Natural killer cell treated with Interleukin-12 subunit alpha and Interleukin-12 subunit beta and Interleukin-15 and Interleukin-18, amount 100 ng/mL, for 72 hours (primary cell): ENCODE measurements around the gene UBALD1. TPM values are rescaled to one million over a fixed set of nuclear protein-coding genes. Genes with fewer than 3 reads are reported as not detected.

Experiments used
- ATAC-seq, 2 donors: fragments of 150-1000 bp; cut with Tn5 transposase in 1 of 2; sonication (Bioruptor Pico), chemical (Tn5 transposase) in 1 of 2; 2 replicates each; pipeline ENCODE4 v1.10.0; 2021
- DNase-seq: peaks from one replicate; pipeline ENCODE4 v3.0.0; 2022; ENCODE audit warnings: low spot score
- H3K27ac Mint-ChIP-seq, 2 donors: 1 replicate in 1 of 2; 2 replicates in 1 of 2; pipeline ENCODE4 v1.8.0; 2022; ENCODE audit warnings: mixed read lengths in 2 of 2, mild to moderate bottlenecking in 1 of 2, moderate library complexity in 1 of 2
- H3K27me3 Mint-ChIP-seq, 2 donors: 1 replicate in 1 of 2; 2 replicates in 1 of 2; pipeline ENCODE4 v1.8.0; 2022; ENCODE audit warnings: mixed read lengths in 2 of 2
- H3K36me3 Mint-ChIP-seq: one replicate; pipeline ENCODE4 v1.8.0; 2022; ENCODE audit warnings: mixed read lengths
- H3K4me1 Mint-ChIP-seq, 2 donors: 1 replicate in 1 of 2; 2 replicates in 1 of 2; pipeline ENCODE4 v1.8.0; 2022; ENCODE audit warnings: low read depth in 2 of 2, mixed read lengths in 2 of 2, mild to moderate bottlenecking in 1 of 2
- H3K4me3 Mint-ChIP-seq: one replicate; pipeline ENCODE4 v1.8.0; 2022; ENCODE audit warnings: mixed read lengths
- H3K9me3 Mint-ChIP-seq: 2 replicates; pipeline ENCODE4 v1.8.0; 2022; ENCODE audit warnings: mixed read lengths
- total RNA-seq, 2 donors: library from RNA; stranded (reverse); gene quantifications; one replicate each; pipeline ENCODE4 v1.2.3, GENCODE V29; 2022

Gene UBALD1
- total RNA-seq, 2 donors from 2014 or later = 17.4 to 27.9 TPM

DNA sequence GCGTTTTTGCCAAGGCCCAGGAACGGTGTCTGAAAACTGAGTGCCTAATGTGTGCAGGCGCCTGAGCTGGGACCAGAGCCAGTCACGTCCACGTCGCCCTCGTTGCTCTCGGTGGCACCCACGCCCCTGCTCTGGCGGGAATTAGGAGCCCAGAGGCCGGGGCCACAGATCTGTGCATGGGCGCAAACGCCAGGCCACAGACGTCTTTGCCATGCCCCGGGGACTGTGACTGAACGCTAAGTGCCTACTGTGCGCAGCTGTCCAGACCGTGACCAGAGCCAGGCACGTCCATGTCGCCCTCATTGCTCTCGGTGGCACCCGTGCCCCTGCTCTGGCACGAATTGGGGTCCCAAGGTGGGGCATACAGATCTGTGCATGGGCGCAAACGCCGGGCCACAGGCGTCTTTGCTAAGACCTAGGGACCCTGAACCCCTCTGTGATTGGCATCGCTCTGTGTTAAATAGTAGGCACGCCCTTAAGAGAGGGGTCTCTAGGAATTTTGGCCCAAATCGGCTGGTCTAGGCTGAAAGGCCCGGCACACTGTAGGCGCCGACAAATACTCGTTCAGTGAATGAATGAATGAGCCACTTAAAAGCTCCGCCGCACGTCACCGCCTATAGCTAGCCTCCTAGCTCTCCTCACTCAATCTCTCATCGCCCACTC, 827 bp upstream of the UBALD1 start:
- peak overlapping the region; percentile 95 for H3K4me3 Mint-ChIP-seq
- ATAC-seq = no peak
- no peaks in the 10 kb centered on the region for H3K27me3 Mint-ChIP-seq
- H3K4me1 Mint-ChIP-seq = peaks cover 14 to 19% of the 10 kb centered on the region in 2 donors
- H3K36me3 Mint-ChIP-seq = no peaks in the 10 kb centered on the region
- DNase-seq = no peak
- H3K27ac Mint-ChIP-seq = peak overlapping the region; percentile 94 to 95
- H3K9me3 Mint-ChIP-seq = no peaks in the 10 kb centered on the region

DNA sequence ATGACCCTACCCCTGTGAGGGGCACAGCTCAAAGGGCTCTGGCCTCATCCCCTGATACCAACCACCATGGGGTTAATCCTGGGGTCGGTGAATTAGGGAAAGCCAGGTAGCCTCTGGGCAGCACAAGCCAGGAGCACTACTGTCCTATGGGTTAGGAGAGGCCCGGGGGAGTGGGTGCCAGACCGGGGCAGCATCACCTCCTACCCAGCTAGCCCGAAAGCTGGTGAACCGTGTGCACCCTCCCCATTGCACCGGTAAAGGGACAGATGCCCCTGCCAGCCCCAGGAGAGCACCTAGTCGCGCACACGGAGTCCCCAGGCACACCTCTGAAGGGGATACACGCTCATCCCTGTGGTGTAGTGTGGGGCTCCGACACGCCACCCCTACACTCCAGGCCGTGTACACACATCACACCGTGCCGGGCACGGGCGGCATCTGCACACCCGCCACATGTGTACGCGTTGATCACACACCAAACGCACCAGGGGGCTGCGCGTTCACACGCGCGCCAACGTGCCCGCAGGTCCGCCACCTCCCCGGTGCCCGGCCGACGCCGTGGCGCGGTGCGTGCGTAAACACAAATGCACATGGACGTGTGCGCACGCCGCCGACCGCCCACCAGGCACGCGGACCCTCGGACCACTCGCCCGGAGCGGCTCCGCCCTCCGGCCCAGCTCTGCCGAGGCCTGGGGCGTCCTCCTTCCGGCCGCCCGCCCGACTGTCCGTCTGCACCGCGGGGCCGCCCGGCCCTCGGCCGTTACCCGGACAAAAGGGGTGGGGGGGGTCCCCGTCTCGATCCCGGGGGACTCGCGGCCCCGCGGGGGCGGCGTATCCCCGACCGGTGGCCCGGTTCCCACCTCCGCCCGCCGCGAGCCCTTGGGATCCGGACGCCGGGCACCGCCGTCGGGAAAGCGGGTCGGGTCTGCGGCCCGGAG, 785 bp downstream of the UBALD1 start:
- no peak for DNase-seq
- ATAC-seq = no peak
- H3K36me3 Mint-ChIP-seq = no peaks in the 10 kb centered on the region
- no peaks in the 10 kb centered on the region for H3K9me3 Mint-ChIP-seq
- peak overlapping the region; percentile 50 for H3K4me3 Mint-ChIP-seq
- H3K27me3 Mint-ChIP-seq = no peaks in the 10 kb centered on the region
- H3K27ac Mint-ChIP-seq = peak overlapping the region in 1 of 2 donors; percentile 94
- peaks cover 14 to 19% of the 10 kb centered on the region in 2 donors for H3K4me1 Mint-ChIP-seq

DNA sequence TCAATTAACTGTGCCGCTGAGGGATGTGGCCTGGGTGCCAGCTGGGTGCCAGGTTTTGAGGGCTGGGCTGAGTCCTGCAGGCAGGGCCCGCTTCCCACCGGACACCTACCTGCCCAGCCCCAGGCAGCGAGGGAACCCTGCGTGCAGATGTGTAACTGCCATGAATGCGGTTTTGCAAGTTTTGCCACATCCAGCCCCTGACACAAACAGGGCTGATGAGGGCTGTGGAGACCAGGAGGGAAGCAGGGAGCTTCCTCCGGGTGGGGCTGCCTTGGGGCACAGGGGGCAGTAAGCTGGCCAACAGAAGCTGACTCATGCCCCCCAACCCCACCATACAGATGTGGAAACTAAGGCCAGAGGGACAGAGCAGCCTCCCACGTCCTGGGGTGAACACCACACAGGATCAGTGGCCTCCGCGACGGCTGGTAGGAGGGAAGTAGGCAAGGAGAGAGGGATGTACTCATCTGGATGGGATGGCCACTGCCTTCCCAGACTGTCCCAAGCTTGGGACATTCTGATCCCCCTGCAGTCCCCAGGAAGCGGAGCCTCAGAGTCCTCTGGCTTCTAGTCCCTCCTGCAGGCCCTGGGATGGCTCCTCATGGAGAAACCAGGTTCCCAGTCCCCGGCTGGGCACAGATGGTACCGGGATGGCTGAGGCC, 1.6 kb downstream of the UBALD1 start:
- Mint-ChIP-seq H3K4me3 (peak overlapping the region; percentile 50), H3K36me3 (no peaks in the 10 kb centered on the region), H3K27ac (no peak overlapping the region), H3K9me3 (no peaks in the 10 kb centered on the region), H3K4me1 (peaks cover 14 to 19% of the 10 kb centered on the region in 2 donors), H3K27me3 (no peaks in the 10 kb centered on the region)
- DNase-seq (no peak), ATAC-seq (no peak)

DNA sequence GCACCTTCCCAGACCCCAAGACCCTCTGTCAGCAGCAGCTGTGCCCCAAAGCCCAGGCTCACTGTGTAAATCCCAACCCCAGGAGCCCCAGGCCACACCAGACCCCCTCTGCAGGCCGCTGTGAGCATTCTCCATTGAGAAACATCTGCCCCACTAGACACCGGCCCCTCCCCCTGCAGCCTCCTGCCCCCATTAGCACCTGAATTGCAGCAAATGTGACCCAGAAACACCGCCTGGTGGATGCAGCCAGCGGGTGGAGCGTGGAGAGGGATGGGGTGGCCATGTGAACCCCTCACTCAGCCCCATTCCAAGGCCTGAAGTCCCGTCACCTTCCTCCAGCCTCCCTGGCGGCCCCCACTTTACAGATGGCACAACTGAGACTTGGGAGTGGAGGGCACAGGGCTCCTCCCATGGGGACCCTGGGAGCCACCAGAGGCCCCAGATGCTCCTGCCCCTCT, 2.2 kb downstream of the UBALD1 start:
- ATAC-seq = no peak
- Mint-ChIP-seq H3K27me3 (no peaks in the 10 kb centered on the region), H3K9me3 (no peaks in the 10 kb centered on the region), H3K4me1 (peaks cover 14 to 19% of the 10 kb centered on the region in 2 donors), H3K27ac (no peak overlapping the region), H3K4me3 (no peak overlapping the region), H3K36me3 (no peaks in the 10 kb centered on the region)
- DNase-seq = no peak

DNA sequence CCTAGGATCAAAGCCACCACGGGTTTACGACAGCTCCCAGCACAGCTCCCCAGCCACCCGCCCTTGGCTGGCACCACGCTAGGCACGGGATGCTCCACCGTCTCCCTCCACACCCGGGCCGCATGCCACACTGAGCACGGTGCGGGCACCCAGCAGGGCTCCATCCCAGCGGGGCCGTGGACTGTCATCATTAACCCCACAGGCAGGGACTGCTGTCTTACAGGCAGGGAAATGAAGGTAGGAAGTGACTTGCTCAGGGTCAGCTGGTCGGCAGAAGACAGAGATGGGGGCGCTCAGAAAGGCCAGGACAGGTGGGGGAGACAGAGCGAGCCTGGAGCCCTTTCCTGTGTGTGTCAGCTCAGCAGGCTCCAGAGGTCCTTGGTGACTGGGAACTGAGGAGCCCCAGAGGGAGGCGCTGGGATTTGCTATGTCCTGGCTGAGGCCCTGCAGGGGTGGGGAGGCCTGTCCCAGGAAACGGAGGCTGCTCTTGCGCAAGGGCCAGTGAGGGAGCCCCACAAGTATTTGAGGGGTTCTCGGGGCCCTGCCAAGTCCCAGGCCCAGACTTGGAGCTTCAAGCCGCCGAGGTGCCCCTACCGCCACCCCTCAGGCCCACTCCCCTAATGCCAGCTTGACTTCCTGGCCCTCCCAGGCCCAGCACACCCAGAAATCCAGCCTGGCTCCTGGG, 3.2 kb downstream of the UBALD1 start:
- ATAC-seq (no peak), DNase-seq (no peak)
- Mint-ChIP-seq H3K36me3 (no peaks in the 10 kb centered on the region), H3K27me3 (no peaks in the 10 kb centered on the region), H3K4me1 (peaks cover 8 to 16% of the 10 kb centered on the region in 2 donors), H3K4me3 (no peak overlapping the region), H3K9me3 (no peaks in the 10 kb centered on the region), H3K27ac (no peak overlapping the region)

DNA sequence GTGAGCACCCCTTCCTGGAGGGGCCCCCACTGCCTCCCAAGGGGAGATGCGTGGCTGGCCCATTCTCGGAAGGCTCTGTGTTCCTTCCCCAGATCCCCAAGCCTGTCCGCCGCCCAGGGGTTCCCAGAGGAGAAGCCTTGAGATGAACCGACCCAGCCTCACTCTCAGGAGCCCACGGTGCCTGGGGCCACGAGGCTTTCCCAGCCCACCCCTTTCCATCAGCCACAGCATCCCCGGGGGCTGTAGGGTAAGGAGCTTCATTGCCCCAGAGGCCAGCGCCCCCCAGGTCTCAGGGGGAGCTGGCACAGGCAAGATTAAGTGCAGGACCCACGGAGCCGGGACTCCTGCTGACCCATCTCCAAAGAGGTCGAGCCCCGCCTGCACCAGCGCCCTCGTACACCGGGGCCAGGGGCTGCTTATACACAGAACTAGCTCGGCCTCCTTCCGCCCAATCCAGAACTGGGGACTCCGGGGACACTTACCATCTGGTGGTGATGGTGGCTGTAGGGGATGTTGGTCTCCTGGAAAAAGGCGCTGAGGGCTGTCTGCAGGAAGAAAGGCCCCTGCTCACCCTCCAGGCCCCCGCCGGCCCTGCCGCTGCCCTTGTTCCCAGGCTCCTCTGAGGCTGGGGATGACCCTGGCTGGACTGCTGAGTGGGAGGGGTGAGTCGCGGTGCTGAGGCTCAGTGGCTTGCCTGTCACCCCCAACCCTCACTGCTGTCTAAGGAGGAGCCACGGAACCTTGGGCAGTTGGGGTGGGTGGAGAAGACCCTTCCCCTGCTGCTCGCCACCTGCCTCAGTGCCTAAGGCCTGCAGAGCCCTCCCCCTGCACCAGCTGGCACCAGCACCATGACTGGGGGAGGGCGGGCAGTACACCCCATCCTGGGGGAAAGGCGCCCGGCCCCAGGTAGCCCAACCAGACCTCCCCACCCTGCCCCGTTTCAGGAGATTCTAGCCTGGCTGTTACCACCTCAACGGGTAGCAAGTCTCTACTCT, 4.4 kb downstream of the UBALD1 start:
- ATAC-seq (no peak), DNase-seq (no peak)
- peaks cover 3 to 7% of the 10 kb centered on the region in 2 donors for H3K4me1 Mint-ChIP-seq
- no peaks in the 10 kb centered on the region for H3K9me3 Mint-ChIP-seq
- no peak overlapping the region for H3K4me3 Mint-ChIP-seq
- no peaks in the 10 kb centered on the region for H3K27me3 Mint-ChIP-seq
- no peaks in the 10 kb centered on the region for H3K36me3 Mint-ChIP-seq
- H3K27ac Mint-ChIP-seq = no peak overlapping the region

DNA sequence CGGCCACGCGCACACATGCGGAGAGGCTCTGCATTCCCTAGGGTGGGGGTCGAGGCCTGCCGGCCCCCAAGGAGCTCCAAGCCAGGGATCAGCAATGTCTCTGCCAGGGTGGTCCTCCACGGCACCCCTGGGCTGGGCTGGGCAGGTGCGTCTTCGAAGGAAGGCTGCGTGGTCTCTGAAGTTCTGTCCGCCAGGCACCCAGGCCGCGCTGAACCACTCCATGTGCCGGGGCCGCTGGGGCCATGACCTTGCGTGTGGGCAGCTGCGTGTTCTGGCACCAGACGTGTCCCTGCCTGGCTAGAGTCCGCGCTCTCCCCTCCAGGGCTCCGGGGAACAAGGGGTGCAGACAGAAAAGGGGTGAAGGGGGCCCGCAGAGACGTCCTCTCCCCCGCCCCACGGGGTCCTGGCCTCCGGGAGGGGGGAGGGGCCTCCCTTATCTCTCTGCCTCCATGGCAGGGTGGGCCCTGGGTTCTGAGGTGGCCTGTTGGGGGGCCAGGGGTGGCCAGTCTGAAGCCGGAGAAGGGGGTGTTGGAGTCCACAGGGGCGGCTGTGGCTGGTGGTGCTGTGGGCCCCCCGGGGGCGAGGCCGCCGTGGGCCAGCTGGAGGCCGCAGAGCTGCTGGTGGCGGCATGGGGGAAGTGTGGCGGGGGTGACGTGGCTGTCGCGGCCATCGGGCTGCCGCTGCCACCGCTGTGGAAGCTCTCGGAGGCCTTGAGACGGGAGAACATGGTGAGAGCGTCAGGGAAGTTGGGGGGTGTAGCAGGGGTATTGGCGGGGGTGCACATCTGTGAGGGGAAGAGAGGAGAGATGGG, 5.3 kb downstream of the UBALD1 start:
- H3K9me3 Mint-ChIP-seq = no peaks in the 10 kb centered on the region
- no peaks in the 10 kb centered on the region for H3K36me3 Mint-ChIP-seq
- no peaks in the 10 kb centered on the region for H3K27me3 Mint-ChIP-seq
- no peak for DNase-seq
- ATAC-seq = no peak
- H3K4me1 Mint-ChIP-seq = peaks cover 3 to 7% of the 10 kb centered on the region in 2 donors
- no peak overlapping the region for H3K4me3 Mint-ChIP-seq
- H3K27ac Mint-ChIP-seq = no peak overlapping the region

DNA sequence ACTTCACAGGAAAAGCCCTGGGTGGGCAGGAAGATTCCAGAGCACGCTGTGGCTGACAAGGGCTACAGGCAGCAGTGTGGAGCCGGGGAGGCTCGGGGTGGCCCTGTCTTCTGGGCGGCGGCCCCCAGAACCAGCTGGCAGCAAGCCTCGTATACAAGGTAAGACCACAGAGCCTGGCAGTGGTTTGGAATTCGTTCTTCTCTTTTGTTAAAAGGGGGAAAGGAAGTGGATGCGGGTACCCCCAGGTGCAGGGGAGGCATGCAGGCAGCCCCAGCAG, 6.0 kb downstream of the UBALD1 start:
- Mint-ChIP-seq H3K27me3 (no peaks in the 10 kb centered on the region), H3K9me3 (no peaks in the 10 kb centered on the region), H3K4me3 (no peak overlapping the region), H3K36me3 (no peaks in the 10 kb centered on the region), H3K27ac (no peak overlapping the region), H3K4me1 (peaks cover 3 to 7% of the 10 kb centered on the region in 2 donors)
- no peak for DNase-seq
- no peak for ATAC-seq

DNA sequence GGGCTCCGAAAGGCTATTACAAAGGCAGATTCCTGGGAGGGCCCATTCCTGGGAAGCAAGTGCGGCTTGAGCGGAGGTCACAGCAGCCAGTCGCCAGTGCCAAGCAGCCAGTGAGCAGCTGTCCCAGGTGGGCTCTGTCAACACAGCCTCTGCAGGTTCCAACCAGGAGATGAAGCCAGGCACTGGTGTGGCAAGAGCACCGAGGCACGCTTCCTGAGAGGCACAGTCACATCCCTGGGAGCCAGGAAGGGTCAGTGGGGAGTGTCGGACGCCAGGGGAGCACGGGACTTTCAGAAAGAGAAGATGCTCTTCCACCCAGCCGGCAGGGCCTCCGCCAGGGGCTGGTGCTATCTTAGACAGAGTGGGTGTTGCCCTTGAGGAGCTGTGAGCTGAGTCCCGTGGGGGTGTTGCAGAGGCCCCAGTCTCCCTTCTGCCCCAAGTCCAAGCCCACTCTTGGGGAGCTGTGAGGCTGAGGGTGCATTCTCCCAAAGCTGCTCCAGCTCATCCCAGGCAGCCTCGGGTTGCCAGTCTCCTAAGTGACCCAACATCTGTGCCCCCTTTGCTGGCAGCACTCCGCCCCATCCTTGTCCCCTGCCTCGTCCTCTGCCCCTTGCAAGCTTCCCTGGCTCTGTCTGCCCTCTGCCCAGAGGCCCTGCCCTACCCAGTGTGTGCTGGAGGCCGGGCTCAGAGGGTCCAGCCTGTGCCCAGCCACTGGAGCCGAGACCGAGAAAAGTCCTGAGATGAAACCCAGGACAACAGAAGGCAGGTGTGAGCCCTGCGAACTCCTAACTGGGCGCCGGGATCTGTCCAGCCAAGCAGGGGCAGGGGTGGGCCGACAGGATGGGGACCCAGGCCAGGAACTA, 6.6 kb downstream of the UBALD1 start:
- H3K4me3 Mint-ChIP-seq = no peak overlapping the region
- peaks cover 3 to 7% of the 10 kb centered on the region in 2 donors for H3K4me1 Mint-ChIP-seq
- DNase-seq (no peak), ATAC-seq (no peak)
- H3K27ac Mint-ChIP-seq = no peak overlapping the region
- H3K27me3 Mint-ChIP-seq = no peaks in the 10 kb centered on the region
- H3K9me3 Mint-ChIP-seq = no peaks in the 10 kb centered on the region
- H3K36me3 Mint-ChIP-seq = no peaks in the 10 kb centered on the region

DNA sequence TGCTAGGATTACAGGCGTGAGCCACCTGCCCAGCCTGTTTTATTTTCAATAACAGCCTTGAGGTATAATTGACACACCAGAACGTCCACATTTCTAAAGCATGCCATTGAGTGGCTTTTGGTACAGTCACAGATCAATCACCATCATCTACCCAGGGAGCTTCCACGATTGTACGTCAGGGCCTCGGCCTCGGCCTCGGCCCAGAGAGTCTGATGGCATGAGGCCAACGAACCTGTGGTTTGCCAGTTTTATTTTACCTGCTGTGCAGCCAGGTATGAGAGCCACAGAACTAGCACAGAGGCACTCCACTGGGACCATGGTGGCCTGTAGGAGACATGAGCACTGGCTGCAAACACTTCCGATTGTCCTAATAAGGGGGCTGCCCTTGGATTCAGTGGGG, 8.3 kb downstream of the UBALD1 start:
- Mint-ChIP-seq H3K4me3 (no peak overlapping the region), H3K36me3 (no peaks in the 10 kb centered on the region), H3K9me3 (no peaks in the 10 kb centered on the region)

DNA sequence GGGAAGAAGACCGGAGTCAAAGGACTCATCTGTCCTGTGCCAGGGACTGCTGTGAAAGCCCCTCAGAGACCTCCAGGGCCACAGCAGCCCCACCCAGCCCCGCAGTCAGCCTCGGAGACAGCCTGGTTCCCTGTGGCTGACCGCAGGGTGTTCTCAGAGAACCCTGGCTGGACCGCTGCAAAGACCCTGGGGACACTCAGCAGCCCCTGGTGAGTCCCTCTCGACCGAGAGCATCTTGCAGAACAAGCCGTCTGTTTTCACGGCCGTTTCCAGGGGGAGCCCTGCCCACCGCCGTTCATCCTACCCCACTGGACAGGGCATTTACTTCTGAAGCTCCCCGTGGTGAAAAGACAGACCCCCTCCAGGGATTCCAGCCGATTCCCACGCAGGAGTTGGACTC, 10.3 kb downstream of the UBALD1 start:
- H3K27me3 Mint-ChIP-seq = peaks cover 0 to 3% of the 10 kb centered on the region in 2 donors
- no peaks in the 10 kb centered on the region for H3K9me3 Mint-ChIP-seq
- H3K4me3 Mint-ChIP-seq = no peak overlapping the region
- no peak overlapping the region for H3K27ac Mint-ChIP-seq
- H3K36me3 Mint-ChIP-seq = no peaks in the 10 kb centered on the region
- peaks cover 0 to 3% of the 10 kb centered on the region in 2 donors for H3K4me1 Mint-ChIP-seq
- DNase-seq (no peak), ATAC-seq (no peak)

More for the DNA sequence above, 8.3 kb downstream of the UBALD1 start:
- H3K27me3 Mint-ChIP-seq = peaks cover 0 to 3% of the 10 kb centered on the region in 2 donors
- no peak for ATAC-seq
- H3K4me1 Mint-ChIP-seq = peaks cover 5 to 6% of the 10 kb centered on the region in 2 donors
- DNase-seq = no peak
- H3K27ac Mint-ChIP-seq = no peak overlapping the region
